ENCODE results near the gene WDR72.

WDR72 gene

DNA sequence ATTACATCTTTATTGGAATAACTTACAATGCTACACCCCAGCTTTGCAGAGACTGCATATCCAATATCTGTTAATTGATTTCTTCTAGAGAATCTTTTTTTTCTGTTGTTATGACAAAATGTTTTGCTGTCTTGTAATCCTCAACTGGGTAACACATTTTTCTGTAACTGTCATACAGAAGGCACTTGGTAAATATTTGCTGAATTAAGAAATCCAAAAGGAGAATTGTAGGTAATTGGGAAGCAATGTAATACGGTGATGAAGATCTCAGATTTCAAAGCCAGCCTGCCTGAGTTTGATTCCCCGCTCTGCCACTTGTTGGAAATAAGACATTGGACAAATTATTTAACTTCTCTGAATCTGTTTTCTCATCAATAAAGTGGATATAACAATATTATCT lies 169.1 kb downstream of the WDR72 start:
- TF ChIP-seq CTBP1 (IDR thresholded peaks at IDR 0.05; ENCODE audit: borderline replicate concordance) = no peak
- TF ChIP-seq ZNF384 (IDR thresholded peaks at IDR 0.05) = no peak
- TF ChIP-seq BHLHE40 (IDR thresholded peaks at IDR 0.05; ENCODE audit: borderline replicate concordance) = no peak
- TF ChIP-seq SUZ12 (IDR thresholded peaks at IDR 0.05) = no peak
- no peak for TF ChIP-seq HDGF (IDR thresholded peaks at IDR 0.05; ENCODE audit: borderline replicate concordance)
- DNase-seq (ENCODE audit: extremely low spot score) = no peak
- POLR2A ChIA-PET = no interaction called here
- CTCF ChIA-PET = no interaction called here

DNA sequence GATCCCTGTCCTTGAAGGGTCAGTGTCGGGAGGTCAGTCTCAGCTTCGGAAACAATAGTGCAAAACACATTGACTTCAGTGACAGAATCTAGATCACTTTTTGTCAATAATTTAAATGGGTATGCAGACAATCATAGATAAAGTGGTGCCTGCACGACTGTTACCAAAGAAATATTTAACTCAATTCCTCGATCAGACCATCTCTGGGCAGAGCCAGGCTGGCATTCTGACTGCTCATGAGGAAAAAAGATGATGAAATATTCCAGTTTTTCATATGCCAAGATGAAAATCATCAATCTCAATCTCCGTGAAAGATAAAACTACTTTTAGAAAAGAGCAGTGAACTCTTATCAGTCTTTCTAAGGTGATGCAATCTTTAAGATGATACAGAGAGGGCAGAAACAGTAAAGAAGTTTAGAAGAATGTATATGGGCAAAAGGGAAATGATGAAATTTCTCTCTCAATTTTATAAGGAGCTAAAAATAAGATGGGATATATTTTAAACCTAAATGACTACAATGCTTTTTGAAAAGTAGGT lies 169.9 kb downstream of the WDR72 start:
- ChIA-PET CTCF (no interaction called here), POLR2A (no interaction called here)
- TF ChIP-seq ZNF384 (IDR thresholded peaks at IDR 0.05) (no peak), LEF1 (IDR thresholded peaks at IDR 0.05; ENCODE audit: borderline replicate concordance) (no peak), TARDBP (IDR thresholded peaks at IDR 0.05) (no peak), FOXM1 (IDR thresholded peaks at IDR 0.05; ENCODE audit: borderline replicate concordance) (no peak), FOXA1 (IDR thresholded peaks at IDR 0.05) (no peak), ARNT (IDR thresholded peaks at IDR 0.05) (no peak)
- TF ChIP-seq, protein P1, sequence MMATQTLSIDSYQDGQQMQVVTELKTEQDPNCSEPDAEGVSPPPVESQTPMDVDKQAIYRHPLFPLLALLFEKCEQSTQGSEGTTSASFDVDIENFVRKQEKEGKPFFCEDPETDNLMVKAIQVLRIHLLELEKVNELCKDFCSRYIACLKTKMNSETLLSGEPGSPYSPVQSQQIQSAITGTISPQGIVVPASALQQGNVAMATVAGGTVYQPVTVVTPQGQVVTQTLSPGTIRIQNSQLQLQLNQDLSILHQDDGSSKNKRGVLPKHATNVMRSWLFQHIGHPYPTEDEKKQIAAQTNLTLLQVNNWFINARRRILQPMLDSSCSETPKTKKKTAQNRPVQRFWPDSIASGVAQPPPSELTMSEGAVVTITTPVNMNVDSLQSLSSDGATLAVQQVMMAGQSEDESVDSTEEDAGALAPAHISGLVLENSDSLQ (IDR thresholded peaks at IDR 0.05) = no peak
- no peak for DNase-seq (ENCODE audit: extremely low spot score)

DNA sequence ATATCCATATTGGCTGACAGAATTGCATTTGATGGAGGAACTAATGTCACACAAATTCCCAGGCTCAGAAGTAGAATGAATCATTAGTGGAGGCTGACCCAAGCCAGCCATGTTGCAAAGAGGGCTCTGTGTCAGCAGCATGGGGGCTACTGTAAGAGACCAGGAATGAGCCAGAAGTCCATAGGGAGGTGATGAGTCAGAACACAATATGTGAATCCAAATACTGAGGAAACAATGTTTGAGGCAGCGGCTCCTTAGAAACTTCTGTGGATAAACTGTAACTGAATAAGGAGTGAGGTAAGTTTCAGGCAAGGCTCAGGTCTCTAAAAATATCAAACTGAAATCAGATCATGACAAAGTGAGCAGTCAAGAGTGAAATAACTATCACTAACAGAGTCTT lies 170.7 kb downstream of the WDR72 start:
- ChIA-PET CTCF (no interaction called here), POLR2A (no interaction called here)
- DNase-seq (ENCODE audit: extremely low spot score) = no peak
- TF ChIP-seq CTBP1 (IDR thresholded peaks at IDR 0.05; ENCODE audit: borderline replicate concordance) (no peak), FOXM1 (IDR thresholded peaks at IDR 0.05; ENCODE audit: borderline replicate concordance) (no peak), ELF4 (IDR thresholded peaks at IDR 0.05) (no peak), FOXK2 (IDR thresholded peaks at IDR 0.05) (no peak), ZNF384 (IDR thresholded peaks at IDR 0.05) (no peak), L3MBTL2 (conservative IDR thresholded peaks at IDR 0.05) (no peak), NFRKB (IDR thresholded peaks at IDR 0.05) (no peak), LEF1 (IDR thresholded peaks at IDR 0.05; ENCODE audit: borderline replicate concordance) (no peak), BHLHE40 (IDR thresholded peaks at IDR 0.05; ENCODE audit: borderline replicate concordance) (no peak), SP1 (IDR thresholded peaks at IDR 0.05) (no peak), FOXA1 (IDR thresholded peaks at IDR 0.05) (no peak), HDGF (IDR thresholded peaks at IDR 0.05; ENCODE audit: borderline replicate concordance) (no peak), SUZ12 (IDR thresholded peaks at IDR 0.05) (no peak), ARNT (IDR thresholded peaks at IDR 0.05) (no peak), TARDBP (IDR thresholded peaks at IDR 0.05) (no peak)
- TF ChIP-seq, protein P1 (IDR thresholded peaks at IDR 0.05) = no peak

DNA sequence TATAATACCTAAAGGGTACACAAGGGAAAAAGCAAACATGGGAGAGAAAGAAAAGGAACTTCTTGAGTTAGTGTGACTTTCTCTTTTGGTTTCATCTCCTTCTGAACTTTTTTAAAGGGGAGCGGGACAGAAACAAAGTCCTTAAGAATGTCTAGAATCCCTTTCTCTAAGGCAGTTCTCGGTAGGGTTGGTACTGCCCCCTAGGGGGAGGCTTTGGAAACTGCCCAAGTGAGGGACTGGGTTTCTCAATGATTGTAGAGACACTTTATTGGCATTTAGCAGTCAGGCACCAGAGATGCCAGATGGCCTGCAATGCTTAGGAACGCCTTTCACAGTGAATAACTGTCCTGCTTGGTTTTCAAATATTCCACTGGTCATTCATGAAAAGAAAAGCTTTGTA lies 172.7 kb downstream of the WDR72 start:
- CTCF ChIA-PET = no interaction called here
- peak; percentile 11 for DNase-seq (ENCODE audit: extremely low spot score)
- POLR2A ChIA-PET = no interaction called here
- TF ChIP-seq FOXA1 (IDR thresholded peaks at IDR 0.05) (no peak), HDGF (IDR thresholded peaks at IDR 0.05; ENCODE audit: borderline replicate concordance) (no peak), ELF4 (IDR thresholded peaks at IDR 0.05) (no peak), ARNT (IDR thresholded peaks at IDR 0.05) (no peak)

DNA sequence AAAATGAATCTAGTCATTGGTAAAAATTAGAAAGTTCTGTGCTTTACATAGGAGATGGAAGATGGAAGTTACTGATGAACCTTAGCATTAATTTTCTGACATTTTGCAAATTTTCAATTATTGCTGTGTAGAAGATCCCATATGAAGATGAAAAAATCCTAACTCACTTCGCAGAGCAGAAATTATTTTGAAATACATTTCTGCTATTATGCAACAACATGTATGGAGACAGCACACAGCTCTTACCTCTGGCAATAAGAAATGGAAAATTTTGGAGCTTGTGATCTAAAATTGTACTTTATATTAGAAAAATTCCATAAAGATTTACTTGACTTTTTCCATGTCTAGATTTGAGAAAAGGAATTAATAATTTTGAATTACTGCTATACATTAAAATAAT lies 177.9 kb downstream of the WDR72 start:
- POLR2A ChIA-PET = no interaction called here
- TF ChIP-seq L3MBTL2 (conservative IDR thresholded peaks at IDR 0.05) (no peak), NFRKB (IDR thresholded peaks at IDR 0.05) (no peak), ARNT (IDR thresholded peaks at IDR 0.05) (no peak), LEF1 (IDR thresholded peaks at IDR 0.05; ENCODE audit: borderline replicate concordance) (no peak), SUZ12 (IDR thresholded peaks at IDR 0.05) (no peak), TARDBP (IDR thresholded peaks at IDR 0.05) (no peak), FOXA1 (IDR thresholded peaks at IDR 0.05) (no peak), CTBP1 (IDR thresholded peaks at IDR 0.05; ENCODE audit: borderline replicate concordance) (no peak), FOXM1 (IDR thresholded peaks at IDR 0.05; ENCODE audit: borderline replicate concordance) (no peak), FOXK2 (IDR thresholded peaks at IDR 0.05) (no peak), BHLHE40 (IDR thresholded peaks at IDR 0.05; ENCODE audit: borderline replicate concordance) (no peak), ZNF384 (IDR thresholded peaks at IDR 0.05) (no peak), HDGF (IDR thresholded peaks at IDR 0.05; ENCODE audit: borderline replicate concordance) (no peak), SP1 (IDR thresholded peaks at IDR 0.05) (no peak)
- TF ChIP-seq, protein P1 (IDR thresholded peaks at IDR 0.05) = no peak
- CTCF ChIA-PET = no interaction called here
- no peak for DNase-seq (ENCODE audit: extremely low spot score)

DNA sequence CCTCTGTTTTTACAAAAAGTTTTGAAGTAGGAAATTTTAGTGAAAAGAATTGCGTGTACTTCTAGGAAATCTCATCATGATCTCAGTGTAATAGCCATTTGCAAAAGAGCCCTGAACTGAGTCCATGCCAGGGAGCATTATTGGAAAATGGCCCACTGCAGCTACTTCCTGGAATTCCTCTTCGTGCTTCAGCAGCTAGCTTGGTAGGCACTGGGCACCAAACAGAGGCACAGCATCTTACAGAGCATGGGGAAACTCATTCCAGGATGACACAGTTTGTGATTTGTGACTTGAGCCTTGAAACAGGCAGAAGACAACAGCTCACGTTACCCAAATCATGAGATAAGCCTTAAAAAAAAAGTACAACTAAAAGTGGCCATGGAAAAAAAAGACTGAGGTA lies 179.1 kb downstream of the WDR72 start:
- no peak for DNase-seq (ENCODE audit: extremely low spot score)
- ChIA-PET POLR2A (no interaction called here), CTCF (interaction anchor here (0.6 kb wide), 2 partner anchors 22 to 815 kb away, joined by 3 read pairs; no protein-coding TSS in a partner anchor)
- TF ChIP-seq LEF1 (IDR thresholded peaks at IDR 0.05; ENCODE audit: borderline replicate concordance) (no peak), NFRKB (IDR thresholded peaks at IDR 0.05) (no peak), ZNF384 (IDR thresholded peaks at IDR 0.05) (no peak), SP1 (IDR thresholded peaks at IDR 0.05) (no peak)

DNA sequence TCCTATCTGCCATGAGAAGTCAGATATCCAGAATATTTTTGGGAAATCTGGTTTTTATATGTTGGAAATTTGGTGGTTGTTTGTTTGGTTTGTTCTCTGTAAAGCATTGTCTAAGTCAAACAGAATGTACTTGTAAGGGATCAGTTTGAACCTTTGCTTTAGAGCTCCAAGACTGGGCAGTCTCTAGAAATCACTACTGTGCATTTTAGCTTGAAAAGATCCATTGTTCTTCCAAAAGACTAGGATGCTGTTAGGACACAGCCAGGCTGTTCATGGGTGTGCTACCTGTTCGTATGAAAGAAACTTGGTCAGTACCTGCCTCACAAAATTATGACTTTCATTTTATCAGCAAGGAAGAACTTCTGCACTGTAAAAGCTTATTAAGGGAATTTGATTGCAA lies 182.6 kb downstream of the WDR72 start:
- TF ChIP-seq FOXK2 (IDR thresholded peaks at IDR 0.05) (no peak), ARNT (IDR thresholded peaks at IDR 0.05) (no peak), SP1 (IDR thresholded peaks at IDR 0.05) (no peak), NFRKB (IDR thresholded peaks at IDR 0.05) (no peak), TARDBP (IDR thresholded peaks at IDR 0.05) (no peak), ELF4 (IDR thresholded peaks at IDR 0.05) (no peak), BHLHE40 (IDR thresholded peaks at IDR 0.05; ENCODE audit: borderline replicate concordance) (no peak), FOXA1 (IDR thresholded peaks at IDR 0.05) (no peak), CTBP1 (IDR thresholded peaks at IDR 0.05; ENCODE audit: borderline replicate concordance) (no peak), ZNF384 (IDR thresholded peaks at IDR 0.05) (no peak), HDGF (IDR thresholded peaks at IDR 0.05; ENCODE audit: borderline replicate concordance) (no peak), FOXM1 (IDR thresholded peaks at IDR 0.05; ENCODE audit: borderline replicate concordance) (no peak), SUZ12 (IDR thresholded peaks at IDR 0.05) (no peak), L3MBTL2 (conservative IDR thresholded peaks at IDR 0.05) (no peak), LEF1 (IDR thresholded peaks at IDR 0.05; ENCODE audit: borderline replicate concordance) (no peak)
- TF ChIP-seq, protein P1 (IDR thresholded peaks at IDR 0.05) = no peak
- POLR2A ChIA-PET = no interaction called here
- DNase-seq (ENCODE audit: extremely low spot score) = no peak
- CTCF ChIA-PET = no interaction called here
